Gastrocnemius medialis (tissue), 4 donors: Measurements from ENCODE around the gene CHTF18. TPM values are rescaled to one million over a fixed set of nuclear protein-coding genes. Genes with fewer than 3 reads are reported as not detected.
"Not testable (repeated sequence)": the region's sequence is repeated elsewhere in the genome, so short reads cannot be mapped to it uniquely, and the experiment has no call there.

Experiments
- ATAC-seq, 2 donors: fragments of 150-250 bp; one replicate each; pipeline ENCODE4 v1.9.1; 2016
- DNase-seq, 2 donors: peaks; one replicate each; pipeline ENCODE4 v3.0.0-alpha.2; 2019
- H3K27ac ChIP-seq, 4 donors: fragments of 200-600 bp; sonication (generic); 1 replicate in 1 of 4; 2 replicates in 3 of 4; pipeline ENCODE4 v1.5.1; 2016 to 2018; ENCODE audit warnings: mild to moderate bottlenecking in 2 of 4, moderate library complexity in 1 of 4
- H3K27me3 ChIP-seq, 3 donors: fragments of 200-600 bp; sonication (generic) in 2 of 3; 1 replicate in 1 of 3; 2 replicates in 2 of 3; pipeline versions ENCODE4 v1.5.1 to v1.6.0; 2016 to 2019; ENCODE audit warnings: mild to moderate bottlenecking in 1 of 3, moderate library complexity in 1 of 3
- H3K36me3 ChIP-seq, 2 donors: fragments of 200-600 bp; sonication (generic) in 1 of 2; one replicate each; pipeline ENCODE4 v1.5.1; 2017 to 2018
- H3K4me1 ChIP-seq, 2 donors: fragments of 200-600 bp; sonication (generic) in 1 of 2; one replicate each; pipeline ENCODE4 v1.5.1; 2016 to 2017; ENCODE audit warnings: mild to moderate bottlenecking in 2 of 2
- H3K4me3 ChIP-seq, 4 donors: fragments of 200-600 bp; sonication (generic) in 3 of 4; 1 replicate in 1 of 4; 2 replicates in 3 of 4; pipeline ENCODE4 v1.5.1; 2016 to 2019; ENCODE audit warnings: mild to moderate bottlenecking in 2 of 4
- H3K9me3 ChIP-seq, 3 donors: fragments of 200-600 bp; sonication (generic) in 2 of 3; 1 replicate in 1 of 3; 2 replicates in 2 of 3; pipeline ENCODE4 v1.5.1; 2016 to 2019
- CTCF ChIP-seq, 5 experiments: fragments of 450-650 bp in 3 of 5; fragments of 200-600 bp in 2 of 5; sonication (generic) in 2 of 5; IDR thresholded peaks in 4 of 5; conservative IDR thresholded peaks in 1 of 5; 1 replicate in 4 of 5; 2 replicates in 1 of 5; pipeline ENCODE4 v1.5.1; 2016 to 2019; ENCODE audit warnings: antibody characterized with exemption in 5 of 5, mild to moderate bottlenecking in 3 of 5, moderate library complexity in 3 of 5
- POLR2A ChIP-seq, 2 donors: fragments of 450-650 bp; IDR thresholded peaks; one replicate each; pipeline ENCODE4 v1.6.1; 2017; ENCODE audit warnings: antibody characterized with exemption in 2 of 2, mild to moderate bottlenecking in 2 of 2, moderate library complexity in 2 of 2
- in situ Hi-C, 4 donors: fragments of 200-750 bp; cut with MboI; loops; one replicate each; pipeline versions ENCODE4 v1.15.0 to v1.8.0; 2017; ENCODE audit warnings: low sequenced_read_pairs in 4 of 4
- intact Hi-C: fragments of 100-400 bp; cut with DNase I; formaldehyde crosslinking; loops from one replicate; pipeline ENCODE4 v1.15.1; 2023; ENCODE audit warnings: low total_unique reads
- total RNA-seq, 4 donors: library from RNA; depleted of rRNA; stranded (reverse); fragments of >200 nt; gene quantifications; one replicate each; pipeline versions ENCODE4 v1.1.0 to v1.2.3, GENCODE V29; 2016

Gene CHTF18
- total RNA-seq, 4 donors from 2014 or later, result 0.44 to 5.8 (median 3.1) TPM

- in situ Hi-C loops (no loop called here), intact Hi-C loops (no loop called here)
- no peaks in the 10 kb centered on the region for H3K36me3 ChIP-seq
- H3K27me3 ChIP-seq, result peaks cover 15 to 27% (median 24%) of the 10 kb centered on the region in 3 donors
- no peak for ATAC-seq
- H3K4me1 ChIP-seq, result no peaks in the 10 kb centered on the region
- H3K9me3 ChIP-seq, result peaks cover 0 to 13% (median 0%) of the 10 kb centered on the region in 3 donors
- H3K27ac ChIP-seq, result no peak overlapping the region
- H3K4me3 ChIP-seq, result no peak overlapping the region
- DNase-seq, result no peak
- TF ChIP-seq POLR2A (IDR thresholded peaks at IDR 0.05), result no peak
- no peak for TF ChIP-seq CTCF (IDR thresholded peaks at IDR 0.05 in 4 of 5, conservative IDR thresholded peaks at IDR 0.05 in 1 of 5)
Observed at GRCh38 chr16:833411-833810, 45.0 kb downstream of the CHTF18 start.

GRCh38 chr16:835373-835772 lies 47.0 kb downstream of the CHTF18 start:
- intact Hi-C loops (no loop called here), in situ Hi-C loops (no loop called here)
- no peak for DNase-seq
- TF ChIP-seq POLR2A (IDR thresholded peaks at IDR 0.05), result no peak
- TF ChIP-seq CTCF (IDR thresholded peaks at IDR 0.05 in 4 of 5, conservative IDR thresholded peaks at IDR 0.05 in 1 of 5), result no peak
- Histone ChIP-seq H3K4me3 (no peak overlapping the region), H3K27ac (no peak overlapping the region), H3K9me3 (peaks cover 0 to 13% (median 0%) of the 10 kb centered on the region in 3 donors), H3K36me3 (no peaks in the 10 kb centered on the region), H3K4me1 (no peaks in the 10 kb centered on the region), H3K27me3 (peaks cover 21 to 34% (median 31%) of the 10 kb centered on the region in 3 donors)
- no peak for ATAC-seq

- in situ Hi-C loops (no loop called here), intact Hi-C loops (no loop called here)
- ATAC-seq (no peak), DNase-seq (no peak)
- no peak for TF ChIP-seq POLR2A (IDR thresholded peaks at IDR 0.05)
- TF ChIP-seq CTCF (IDR thresholded peaks at IDR 0.05 in 4 of 5, conservative IDR thresholded peaks at IDR 0.05 in 1 of 5), result no peak
- no peaks in the 10 kb centered on the region for H3K36me3 ChIP-seq
- no peak overlapping the region for H3K27ac ChIP-seq
- no peaks in the 10 kb centered on the region for H3K4me1 ChIP-seq
- peaks cover 0 to 13% (median 0%) of the 10 kb centered on the region in 3 donors for H3K9me3 ChIP-seq
- peaks cover 22 to 39% (median 34%) of the 10 kb centered on the region in 3 donors for H3K27me3 ChIP-seq
- H3K4me3 ChIP-seq, result no peak overlapping the region
Observed at GRCh38 chr16:836221-836620, 47.8 kb downstream of the CHTF18 start.

GRCh38 chr16:836822-837221 lies 48.4 kb downstream of the CHTF18 start:
- DNase-seq, H3K36me3 ChIP-seq, ATAC-seq, in situ Hi-C loops, H3K4me3 ChIP-seq, H3K27ac ChIP-seq, intact Hi-C loops, H3K4me1 ChIP-seq: not testable (repeated sequence)
- Histone ChIP-seq H3K9me3 (peaks cover 0 to 13% (median 0%) of the 10 kb centered on the region in 3 donors), H3K27me3 (peaks cover 22 to 33% (median 29%) of the 10 kb centered on the region in 3 donors)

GRCh38 chr16:838741-839140 lies 50.3 kb downstream of the CHTF18 start:
- no peaks in the 10 kb centered on the region for H3K4me1 ChIP-seq
- peaks cover 0 to 13% (median 0%) of the 10 kb centered on the region in 3 donors for H3K9me3 ChIP-seq
- no peak overlapping the region for H3K27ac ChIP-seq
- in situ Hi-C loops (no loop called here), intact Hi-C loops (no loop called here)
- ATAC-seq (no peak), DNase-seq (no peak)
- H3K4me3 ChIP-seq, result no peak overlapping the region
- TF ChIP-seq CTCF (IDR thresholded peaks at IDR 0.05 in 4 of 5, conservative IDR thresholded peaks at IDR 0.05 in 1 of 5) (no peak), POLR2A (IDR thresholded peaks at IDR 0.05) (no peak)
- no peaks in the 10 kb centered on the region for H3K36me3 ChIP-seq
- H3K27me3 ChIP-seq, result peaks cover 13 to 18% (median 16%) of the 10 kb centered on the region in 3 donors
